K562 (cell line): ENCODE data around the gene RNF145.

ENCODE experiments used
- TF ChIP-seq, protein P1 (sequence below), 3 experiments: IDR thresholded peaks in 2 of 3; conservative IDR thresholded peaks in 1 of 3; 2 replicates each; pipeline ENCODE4 v1.5.1; 2011 to 2012; ENCODE audit warnings: low read length in 3 of 3, mild to moderate bottlenecking in 3 of 3, control low read depth in 2 of 3, improper control_type of control experiment in 1 of 3, inconsistent platforms in 1 of 3, low read depth in 1 of 3, mixed read lengths in 1 of 3, moderate library complexity in 1 of 3; ENCODE audit not compliant: insufficient read depth in 2 of 3
- TF ChIP-seq, protein P2 (sequence below): sonication (generic); formaldehyde crosslinking; IDR thresholded peaks from 2 replicates; pipeline ENCODE4 v1.8.0; 2023; ENCODE audit warnings: mild to moderate bottlenecking, missing genetic modification reagents

GRCh38 chr5:159131951-159132350, 77.4 kb downstream of the RNF145 start:
- TF ChIP-seq, protein P1, sequence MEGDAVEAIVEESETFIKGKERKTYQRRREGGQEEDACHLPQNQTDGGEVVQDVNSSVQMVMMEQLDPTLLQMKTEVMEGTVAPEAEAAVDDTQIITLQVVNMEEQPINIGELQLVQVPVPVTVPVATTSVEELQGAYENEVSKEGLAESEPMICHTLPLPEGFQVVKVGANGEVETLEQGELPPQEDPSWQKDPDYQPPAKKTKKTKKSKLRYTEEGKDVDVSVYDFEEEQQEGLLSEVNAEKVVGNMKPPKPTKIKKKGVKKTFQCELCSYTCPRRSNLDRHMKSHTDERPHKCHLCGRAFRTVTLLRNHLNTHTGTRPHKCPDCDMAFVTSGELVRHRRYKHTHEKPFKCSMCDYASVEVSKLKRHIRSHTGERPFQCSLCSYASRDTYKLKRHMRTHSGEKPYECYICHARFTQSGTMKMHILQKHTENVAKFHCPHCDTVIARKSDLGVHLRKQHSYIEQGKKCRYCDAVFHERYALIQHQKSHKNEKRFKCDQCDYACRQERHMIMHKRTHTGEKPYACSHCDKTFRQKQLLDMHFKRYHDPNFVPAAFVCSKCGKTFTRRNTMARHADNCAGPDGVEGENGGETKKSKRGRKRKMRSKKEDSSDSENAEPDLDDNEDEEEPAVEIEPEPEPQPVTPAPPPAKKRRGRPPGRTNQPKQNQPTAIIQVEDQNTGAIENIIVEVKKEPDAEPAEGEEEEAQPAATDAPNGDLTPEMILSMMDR (IDR thresholded peaks at IDR 0.05 in 2 of 3, conservative IDR thresholded peaks at IDR 0.05 in 1 of 3; ENCODE audit: insufficient read depth in 2 of 3, low read depth in 1 of 3, low read length in 3 of 3) = no peak
- TF ChIP-seq, protein P2, sequence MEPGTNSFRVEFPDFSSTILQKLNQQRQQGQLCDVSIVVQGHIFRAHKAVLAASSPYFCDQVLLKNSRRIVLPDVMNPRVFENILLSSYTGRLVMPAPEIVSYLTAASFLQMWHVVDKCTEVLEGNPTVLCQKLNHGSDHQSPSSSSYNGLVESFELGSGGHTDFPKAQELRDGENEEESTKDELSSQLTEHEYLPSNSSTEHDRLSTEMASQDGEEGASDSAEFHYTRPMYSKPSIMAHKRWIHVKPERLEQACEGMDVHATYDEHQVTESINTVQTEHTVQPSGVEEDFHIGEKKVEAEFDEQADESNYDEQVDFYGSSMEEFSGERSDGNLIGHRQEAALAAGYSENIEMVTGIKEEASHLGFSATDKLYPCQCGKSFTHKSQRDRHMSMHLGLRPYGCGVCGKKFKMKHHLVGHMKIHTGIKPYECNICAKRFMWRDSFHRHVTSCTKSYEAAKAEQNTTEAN (CRISPR knock-in tag) = no peak
